ENCODE results near the gene SMPX. TPM values are rescaled to one million over a fixed set of nuclear protein-coding genes. Genes with fewer than 3 reads are reported as not detected.
"Not testable (repeated sequence)": the region's sequence is repeated elsewhere in the genome, so short reads cannot be mapped to it uniquely, and the experiment has no call there.

SMPX gene
- 622 TPM for total RNA-seq
- long read RNA-seq, transcript SMPX-203 (5 exons, 891 nt): major isoform, 220 of 234 reads
- long read RNA-seq, partial matches to known transcripts: 9 of 234 reads
- long read RNA-seq, other reads (novel, unspliced or antisense): 3 of 234 reads

DNA sequence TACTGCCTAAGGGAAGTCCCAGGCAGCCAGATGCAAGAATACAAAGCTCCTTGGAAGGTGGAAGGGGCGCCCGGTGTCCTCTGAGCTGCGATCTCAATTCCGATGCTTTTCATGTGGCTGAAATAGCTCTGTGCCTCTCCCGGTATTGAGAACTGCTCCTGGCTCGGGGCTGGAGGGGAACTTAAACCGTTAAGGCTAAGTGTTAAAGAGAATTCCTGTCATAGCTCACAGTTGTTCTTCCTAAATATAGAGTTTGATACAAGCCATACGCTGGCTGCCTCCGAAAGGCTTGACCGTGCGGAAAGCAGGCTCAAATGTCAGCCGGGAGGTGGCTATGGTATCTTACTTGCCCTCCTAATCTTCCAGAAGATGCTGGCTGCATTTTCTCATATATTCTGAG is at the start of gene SMPX:
TSS of gene SMPX (minus strand) at position 157 of the 400 bp plus-strand sequence. CDS start 3,826 bp downstream, outside the sequence.
- DNase-seq (peak; percentile 45), ATAC-seq (peak; percentile 93)
- intact Hi-C loops (cut with micrococcal nuclease): no loop called here

DNA sequence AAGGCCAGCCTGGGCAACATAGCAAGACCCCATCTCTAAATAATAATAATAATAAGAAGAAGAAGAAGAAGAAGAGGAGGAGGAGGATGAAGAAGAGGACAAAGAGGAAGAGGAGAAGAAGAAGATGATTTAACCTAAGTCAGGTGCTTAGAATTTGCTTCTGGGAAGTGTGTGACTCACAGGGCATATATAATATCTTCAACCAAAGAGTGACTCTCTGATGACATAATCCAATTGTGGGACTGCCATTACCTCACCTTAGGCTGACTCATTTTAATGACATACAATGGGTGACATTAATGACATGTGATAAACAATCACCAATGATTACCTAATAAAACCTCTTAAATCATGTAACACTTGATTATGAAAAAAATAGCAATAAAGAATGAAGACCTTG is 48.8 kb upstream of the SMPX start:
- no peak for DNase-seq
- intact Hi-C loops (cut with micrococcal nuclease): no loop called here
- no peak for ATAC-seq

DNA sequence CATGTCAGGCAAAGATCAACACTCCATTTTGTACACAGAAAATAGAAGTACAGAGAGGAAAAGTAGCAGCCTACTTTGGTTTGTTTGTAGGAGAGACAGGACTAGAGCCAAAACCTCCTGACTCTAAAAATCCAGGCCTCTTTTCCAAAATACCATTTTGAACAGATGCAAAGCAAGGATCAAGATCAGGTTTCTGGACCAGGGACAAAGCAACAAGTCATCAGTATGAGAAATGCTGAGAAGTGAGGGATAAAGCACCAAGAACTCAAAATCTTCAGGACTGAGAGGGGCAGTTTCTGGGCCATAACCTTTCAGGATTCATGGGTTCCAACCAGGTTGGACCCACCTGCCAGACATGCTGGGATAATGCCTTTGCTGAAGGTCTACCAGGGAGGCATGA is 44.9 kb upstream of the SMPX start:
- no peak for DNase-seq
- ATAC-seq: no peak
- intact Hi-C loops (cut with micrococcal nuclease): no loop called here

DNA sequence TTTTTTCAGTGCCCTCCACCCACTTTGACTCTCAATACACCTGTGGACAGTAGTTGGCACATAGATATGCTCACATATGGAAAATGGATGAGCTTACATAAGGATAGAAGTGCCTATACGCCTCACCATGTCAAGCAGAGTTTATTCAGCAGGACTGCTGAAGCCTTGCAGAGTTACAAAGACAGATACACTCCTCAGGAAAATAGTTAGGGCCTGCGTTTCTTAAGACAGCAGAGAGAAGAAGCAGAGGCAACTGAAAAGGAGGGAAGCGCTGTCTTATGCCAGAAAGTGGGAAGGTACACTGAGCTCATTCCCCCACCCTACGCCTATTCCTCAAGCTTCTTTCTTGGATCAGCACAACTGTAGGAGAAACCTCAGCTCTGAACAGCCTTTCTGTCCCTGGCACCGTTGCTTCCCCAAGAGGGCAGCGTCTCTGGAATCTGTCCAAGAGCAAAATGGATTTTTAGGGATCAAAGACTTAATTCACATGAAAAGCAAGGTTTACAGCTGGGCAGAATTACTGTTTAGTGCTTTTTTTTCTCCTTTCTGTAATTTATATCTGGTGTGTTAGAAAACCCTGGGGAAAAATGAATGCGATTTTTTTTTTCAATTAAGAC is 44.2 kb upstream of the SMPX start:
- no peak for DNase-seq
- intact Hi-C loops (cut with micrococcal nuclease): no loop called here

DNA sequence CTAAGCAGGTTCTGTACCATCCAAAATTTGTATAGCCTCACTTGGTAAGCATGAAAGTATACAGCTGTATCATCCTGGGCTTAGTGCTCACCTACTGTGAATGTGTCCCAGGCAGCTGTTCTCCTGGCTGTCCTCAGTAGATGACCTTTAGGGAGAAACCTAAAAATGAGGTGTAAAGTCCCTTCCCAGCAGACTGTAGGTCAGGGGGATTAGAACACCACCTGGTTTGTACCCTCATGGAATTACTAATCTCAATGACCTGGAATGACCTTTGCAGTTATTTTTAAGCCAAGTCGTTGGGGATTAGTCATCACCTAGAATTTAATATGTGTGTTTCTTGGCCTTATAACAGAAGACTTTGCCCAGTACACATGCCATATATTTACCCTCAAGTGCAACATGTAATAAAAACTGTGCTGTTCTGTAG is 42.4 kb upstream of the SMPX start:
- intact Hi-C loops (cut with micrococcal nuclease): no loop called here
- no peak for DNase-seq
- peak; percentile 43 for ATAC-seq

More for the DNA sequence above, 44.2 kb upstream of the SMPX start:
- ATAC-seq: no peak

DNA sequence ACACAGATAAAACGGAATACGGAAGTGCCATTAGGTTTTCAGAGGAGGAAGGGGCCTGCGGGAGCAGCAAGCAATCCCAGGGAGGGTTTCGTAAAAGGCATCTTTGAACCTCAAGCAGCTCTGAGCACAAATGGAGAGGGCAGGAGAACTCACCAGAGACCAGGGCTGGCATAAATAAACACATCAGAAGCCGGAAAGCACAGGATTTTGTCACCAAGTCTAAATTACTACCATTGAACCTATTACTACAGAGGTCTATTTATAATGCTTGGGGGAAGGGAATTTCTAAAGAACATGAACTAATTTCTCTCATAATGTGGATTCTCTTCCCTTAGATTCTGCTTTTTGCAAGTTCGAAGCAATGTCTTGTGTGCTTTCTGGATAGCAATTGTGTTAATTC is 41.9 kb upstream of the SMPX start:
- intact Hi-C loops (cut with micrococcal nuclease): no loop called here
- ATAC-seq: peak; percentile 17
- DNase-seq: no peak

DNA sequence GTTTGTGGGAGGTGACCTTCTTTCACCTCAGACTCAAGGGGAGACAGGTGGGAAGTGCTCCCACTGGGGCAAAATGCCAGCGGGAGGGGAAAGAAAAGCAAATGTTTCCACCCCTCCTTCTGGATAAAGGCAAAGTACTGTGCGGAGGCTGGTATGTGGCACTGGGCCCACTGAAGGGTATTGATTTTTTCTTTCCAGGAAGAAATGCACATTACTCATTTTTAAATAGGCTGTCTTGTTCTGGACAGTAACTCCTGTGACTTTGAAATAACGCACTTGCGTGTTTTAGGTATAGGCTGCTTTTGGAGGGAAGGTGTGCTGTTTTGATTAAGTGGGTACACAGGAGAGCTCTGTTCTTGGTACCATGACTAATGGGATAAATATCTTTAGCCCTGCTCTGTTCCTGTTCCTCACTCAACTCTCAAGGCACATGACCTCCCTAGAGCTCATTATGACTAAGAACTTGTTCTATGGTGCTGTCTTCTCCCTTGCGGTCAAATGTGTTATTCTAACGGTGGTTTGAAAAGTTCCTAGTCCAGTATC is 40.8 kb upstream of the SMPX start:
- ATAC-seq: peak; percentile 94
- DNase-seq: no peak
- intact Hi-C loops (cut with micrococcal nuclease): no loop called here

DNA sequence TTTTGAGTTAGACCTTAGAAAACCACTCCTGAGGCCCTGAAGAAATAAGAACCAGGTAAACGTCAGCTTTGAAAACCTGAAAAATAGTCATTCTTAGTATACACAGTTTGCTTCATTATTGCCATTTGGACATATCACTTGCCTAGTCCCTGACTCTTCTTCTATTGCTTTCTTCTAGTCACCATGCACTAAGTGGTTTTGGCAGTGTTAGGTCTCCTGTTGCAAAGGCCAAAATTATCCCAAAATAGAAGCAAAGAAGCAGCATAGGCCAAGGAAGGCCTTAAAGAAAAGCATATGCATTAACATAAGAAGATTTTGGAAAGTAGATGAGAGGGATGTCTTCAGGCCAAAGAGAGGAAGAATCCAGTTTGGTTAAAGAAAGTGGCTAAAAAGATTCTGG is 24.1 kb upstream of the SMPX start:
- intact Hi-C loops (cut with micrococcal nuclease): no loop called here
- ATAC-seq (peak; percentile 70), DNase-seq (no peak)

DNA sequence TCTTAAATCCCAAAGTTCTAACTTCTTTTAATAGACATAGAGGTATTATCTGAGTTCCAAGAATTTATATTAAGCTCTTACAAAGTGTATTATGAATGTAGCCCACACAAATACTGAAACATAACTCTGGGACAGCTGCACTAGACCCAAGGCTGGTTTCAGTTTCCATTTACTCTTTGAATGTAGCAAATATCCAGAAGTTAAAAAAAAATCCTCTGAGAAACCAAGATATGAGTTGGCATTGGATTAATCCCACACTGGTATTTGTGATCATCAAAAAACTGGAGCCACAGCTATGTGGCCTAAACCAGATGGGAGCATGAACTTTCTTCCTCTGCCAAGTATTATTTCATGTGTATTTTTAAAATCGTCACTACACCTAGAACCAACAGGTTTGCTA is 23.6 kb upstream of the SMPX start:
- ATAC-seq (peak; percentile 66), DNase-seq (no peak)
- intact Hi-C loops (cut with micrococcal nuclease): no loop called here

DNA sequence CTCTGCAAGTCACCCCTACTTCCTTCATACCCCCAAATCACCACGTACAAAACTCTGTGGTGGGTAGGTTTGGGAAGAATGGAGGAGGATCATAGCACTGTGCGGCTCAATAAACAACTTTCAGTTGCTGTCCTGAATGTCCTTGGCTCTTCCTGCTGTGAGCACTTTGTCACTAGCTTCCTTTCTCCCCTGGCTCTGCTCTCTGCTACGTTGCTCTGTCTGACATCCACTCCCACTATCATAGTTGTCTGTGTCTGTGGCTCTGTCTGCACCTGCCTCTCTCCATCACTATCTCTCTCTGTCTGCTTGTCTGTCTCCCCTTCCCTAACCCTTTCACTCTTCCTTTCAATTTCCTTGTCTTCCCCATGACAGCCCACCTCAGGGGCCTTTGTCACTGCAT is 21.2 kb upstream of the SMPX start:
- DNase-seq (no peak), ATAC-seq (peak; percentile 83)
- intact Hi-C loops (cut with micrococcal nuclease): no loop called here

DNA sequence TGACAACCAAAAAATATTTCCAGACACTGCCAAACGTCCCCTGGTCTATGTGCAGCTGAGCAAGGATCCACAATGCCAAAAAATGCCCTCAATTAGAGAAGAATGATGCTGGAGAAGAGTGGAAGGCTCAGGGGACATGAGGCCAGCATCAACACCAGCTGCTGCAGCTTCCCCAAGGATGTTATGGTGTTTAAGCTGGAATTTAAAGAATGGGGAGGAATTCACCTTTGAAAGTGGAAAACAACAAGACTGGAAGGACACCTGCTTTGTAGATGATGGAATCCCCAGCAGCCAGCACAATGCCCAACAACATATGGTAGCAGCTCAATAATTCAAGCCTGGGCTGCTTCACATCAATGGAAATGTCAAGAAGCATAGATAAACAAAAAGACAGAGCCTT is 20.3 kb upstream of the SMPX start:
- intact Hi-C loops (cut with micrococcal nuclease): no loop called here
- ATAC-seq (no peak), DNase-seq (no peak)

DNA sequence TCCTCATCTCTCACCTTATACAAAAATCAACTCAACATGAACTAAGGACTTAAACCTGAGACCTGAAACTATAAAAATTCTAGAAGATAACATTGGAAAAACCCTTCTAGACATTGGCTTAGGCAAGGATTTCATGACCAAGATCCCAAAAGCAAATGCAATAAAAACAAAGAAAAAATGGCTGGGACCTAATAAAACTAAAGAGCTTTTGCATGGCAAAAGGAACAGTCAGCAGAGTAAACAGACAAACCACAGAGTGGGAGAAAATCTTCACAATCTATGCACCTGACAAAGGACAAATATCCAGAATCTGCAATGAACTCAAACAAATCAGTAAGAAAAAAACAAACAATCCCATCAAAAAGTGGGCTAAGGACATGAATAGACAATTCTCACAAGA is 17.2 kb upstream of the SMPX start:
- DNase-seq; ATAC-seq; intact Hi-C loops (cut with micrococcal nuclease): not testable (repeated sequence)

DNA sequence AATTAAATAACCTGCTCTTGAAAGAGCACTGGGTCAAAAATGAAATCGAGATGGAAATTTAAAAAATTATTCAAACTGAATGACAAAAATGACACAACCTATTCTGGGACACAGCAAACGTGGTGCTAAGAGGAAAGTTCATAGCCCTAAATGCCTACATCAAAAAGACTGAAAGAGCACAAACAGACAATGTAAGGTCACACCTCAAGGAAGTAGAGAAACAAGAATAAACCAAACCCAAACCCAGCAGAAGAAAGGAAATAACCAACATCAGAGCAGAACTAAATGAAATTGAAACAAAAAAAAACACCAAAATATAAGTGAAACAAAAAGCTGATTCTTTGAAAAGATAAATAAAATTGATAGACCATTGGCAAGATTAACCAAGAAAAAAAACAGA is 15.1 kb upstream of the SMPX start:
- intact Hi-C loops (cut with micrococcal nuclease); ATAC-seq; DNase-seq: not testable (repeated sequence)

DNA sequence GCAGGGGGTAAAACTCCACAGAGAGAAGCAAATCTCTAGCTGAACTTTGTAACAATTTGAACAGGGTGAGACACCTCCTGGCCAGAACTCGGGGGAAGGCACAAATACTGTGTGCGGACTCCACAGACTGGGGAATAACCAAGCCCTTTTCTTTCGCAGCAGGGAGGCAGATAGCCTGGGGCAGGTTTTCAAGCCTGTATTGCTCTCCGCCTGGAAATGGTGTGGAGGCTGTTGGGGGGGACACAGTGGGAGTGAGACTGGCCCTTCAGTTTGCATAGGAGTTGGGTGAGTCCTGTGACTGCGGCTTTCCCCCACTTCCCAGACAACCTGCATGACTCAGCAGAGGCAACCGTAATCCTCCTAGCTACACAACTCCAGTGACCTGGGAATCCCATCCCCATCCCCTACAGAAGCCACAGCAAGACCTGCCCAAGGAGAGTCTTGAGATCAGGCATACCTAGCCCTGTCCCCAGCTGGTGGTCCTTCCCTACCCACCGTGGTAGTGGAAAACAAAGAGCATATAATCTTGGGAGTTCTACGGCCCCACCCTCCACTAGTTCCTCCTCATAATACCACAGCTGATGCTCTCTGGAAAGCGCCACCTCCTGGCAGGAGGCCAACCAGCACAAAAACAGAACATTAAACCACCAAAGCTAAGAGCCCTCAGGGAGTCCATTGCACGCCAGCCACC is 12.9 kb upstream of the SMPX start:
- ATAC-seq (no peak), DNase-seq (no peak)
- intact Hi-C loops (cut with micrococcal nuclease): no loop called here

DNA sequence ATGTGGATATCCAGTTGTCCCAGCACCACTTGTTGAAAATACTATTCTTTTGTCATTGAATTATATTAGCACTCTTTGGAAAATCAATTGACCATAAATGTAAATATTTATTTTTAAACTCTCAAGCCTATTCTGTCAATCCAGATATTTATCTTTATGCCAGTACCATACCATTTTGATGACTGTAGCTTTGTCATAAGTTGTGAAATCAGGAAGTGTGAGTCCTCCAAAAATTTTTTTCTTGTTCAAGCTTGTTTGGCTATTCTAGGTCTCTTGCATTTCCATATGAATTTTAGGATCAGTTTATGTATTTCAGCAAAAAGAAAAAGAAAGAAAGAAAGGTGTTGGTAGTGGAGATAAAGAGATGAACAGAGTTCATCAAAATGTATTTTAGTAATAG is 8.2 kb upstream of the SMPX start:
- ATAC-seq: no peak
- intact Hi-C loops (cut with micrococcal nuclease): no loop called here

DNA sequence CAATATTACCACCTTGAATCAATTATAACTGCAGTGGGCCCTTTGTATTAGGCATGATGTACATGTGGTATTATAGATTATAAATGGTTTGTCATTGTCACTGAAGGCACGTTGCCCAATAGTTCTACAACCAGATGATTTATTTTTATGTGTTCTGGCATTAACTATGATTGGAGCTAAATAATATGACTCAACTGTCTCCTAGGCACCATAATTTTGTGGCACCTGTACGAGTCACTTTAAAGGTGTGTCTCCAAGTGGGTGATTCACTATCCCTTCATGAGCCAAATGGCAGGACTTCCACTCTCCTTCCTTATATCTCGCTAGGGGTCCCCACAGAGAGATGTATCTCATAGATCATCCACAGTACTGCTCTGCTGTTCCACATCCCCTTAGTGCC is 6.1 kb upstream of the SMPX start:
- intact Hi-C loops (cut with micrococcal nuclease): no loop called here
- ATAC-seq (no peak), DNase-seq (no peak)

More for the DNA sequence above, 8.2 kb upstream of the SMPX start:
- DNase-seq: no peak

DNA sequence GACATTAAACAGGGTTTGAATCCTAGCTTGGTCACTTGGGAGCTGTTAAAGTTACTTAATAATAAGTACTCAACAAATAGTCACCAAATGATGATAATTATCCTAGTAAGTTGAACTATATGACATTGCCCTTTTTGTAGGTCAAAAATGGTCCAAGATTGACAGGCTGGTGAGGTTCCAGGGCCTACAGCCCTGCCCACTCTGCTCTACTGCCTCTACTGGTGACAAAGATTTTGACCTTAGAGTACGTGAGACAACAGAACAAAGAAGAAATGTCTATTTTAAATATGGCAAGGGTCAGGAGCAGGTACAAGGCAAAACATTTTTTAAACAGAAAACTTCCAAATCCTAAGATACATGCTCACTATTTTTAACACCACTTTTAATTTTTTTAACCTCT is 572 bp upstream of the SMPX start:
- intact Hi-C loops (cut with micrococcal nuclease): no loop called here

DNA sequence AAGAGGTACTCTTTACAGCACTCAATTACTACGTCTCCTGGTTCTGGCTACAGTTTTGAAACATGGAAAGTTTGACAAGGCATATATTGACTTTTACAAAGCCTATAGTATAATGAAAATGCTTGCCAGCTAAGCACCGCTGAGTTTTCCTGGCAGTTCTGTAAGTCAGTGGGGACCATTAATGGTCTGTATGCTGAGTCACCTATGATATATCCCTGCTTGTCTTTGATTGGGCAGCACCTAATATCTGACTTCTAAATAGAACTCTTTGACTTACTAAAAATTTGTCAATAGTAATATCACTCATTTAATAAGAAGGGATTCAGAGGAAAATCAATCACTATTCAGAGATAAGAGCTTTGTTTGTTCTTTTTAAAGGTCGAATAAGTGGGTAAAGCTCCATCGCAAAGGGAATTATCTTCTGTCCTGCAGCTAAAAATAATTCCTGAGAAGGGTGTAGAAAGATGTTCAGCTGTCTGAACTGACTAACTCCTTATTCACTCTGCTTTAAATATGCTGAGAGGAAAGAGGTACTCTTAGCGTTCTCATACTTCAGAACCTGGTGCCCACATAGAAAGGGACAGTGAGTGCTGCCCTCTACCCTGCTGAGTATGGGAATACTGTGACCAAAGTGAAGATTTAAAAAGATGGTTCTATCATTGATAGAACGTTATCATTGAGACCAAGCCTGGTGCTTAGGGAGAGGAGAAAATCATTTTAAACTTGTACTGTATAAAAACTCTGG is 959 bp downstream of the SMPX start:
- intact Hi-C loops (cut with micrococcal nuclease): no loop called here
- ATAC-seq (peak; percentile 88), DNase-seq (no peak)

More for the DNA sequence above, 572 bp upstream of the SMPX start:
- ATAC-seq (peak; percentile 53), DNase-seq (no peak)

DNA sequence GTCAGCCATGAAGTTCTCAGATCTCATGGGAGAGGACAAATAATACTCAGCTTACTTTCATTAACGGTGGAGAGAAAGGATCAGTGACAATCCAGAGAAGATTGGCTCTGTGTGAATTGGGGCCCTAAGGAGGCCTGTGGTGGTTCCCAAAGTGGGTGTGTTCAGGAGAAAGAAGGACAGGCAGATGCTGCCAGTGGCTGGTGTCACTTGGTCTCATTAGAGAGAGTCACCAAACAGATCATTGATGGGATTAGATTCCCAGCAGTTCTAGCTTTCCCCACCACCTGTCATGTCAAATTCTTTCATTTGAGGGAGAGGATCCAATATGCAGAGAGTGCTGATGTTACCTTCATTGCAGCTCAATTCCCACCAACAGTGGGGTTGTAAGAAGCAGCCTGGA is 8.0 kb downstream of the SMPX start:
- ATAC-seq (no peak), DNase-seq (no peak)
- intact Hi-C loops (cut with micrococcal nuclease): no loop called here

DNA sequence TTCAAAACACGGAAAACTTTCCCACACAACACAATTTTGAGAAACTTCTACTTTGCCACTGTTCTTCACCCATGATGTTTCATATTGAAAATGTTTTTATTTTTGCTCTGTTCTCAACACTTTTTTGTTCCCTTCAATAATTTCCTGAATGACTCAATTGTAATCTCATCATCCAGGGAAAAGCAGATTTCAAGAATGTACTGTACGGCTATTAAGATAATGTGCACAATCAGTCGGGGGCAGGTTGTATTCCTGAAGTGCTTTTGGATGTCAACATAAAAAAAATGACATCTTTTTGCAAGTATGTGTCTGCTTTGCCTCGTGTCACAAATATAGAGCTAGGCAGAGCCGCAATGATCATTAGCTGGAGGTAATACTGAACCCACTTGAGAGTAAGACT is 9.7 kb downstream of the SMPX start:
- intact Hi-C loops (cut with micrococcal nuclease): no loop called here
- ATAC-seq (no peak), DNase-seq (no peak)
